Urinary bladder (tissue), 4 donors: Measurements from ENCODE around the gene CCRL2. TPM values are rescaled to one million over a fixed set of nuclear protein-coding genes. Genes with fewer than 3 reads are reported as not detected.

Source experiments
- DNase-seq: peaks from one replicate; pipeline ENCODE4 v3.0.0-alpha.2; 2015; ENCODE audit errors: extremely low spot score
- H3K27ac ChIP-seq: one replicate; pipeline ENCODE4 v1.5.1; 2013; ENCODE audit warnings: low read depth, mild to moderate bottlenecking, moderate library complexity
- H3K36me3 ChIP-seq: one replicate; pipeline ENCODE4 v1.6.1; 2013; ENCODE audit warnings: mild to moderate bottlenecking, moderate library complexity; ENCODE audit not compliant: insufficient read depth
- H3K4me1 ChIP-seq: one replicate; pipeline ENCODE4 v1.6.1; 2013; ENCODE audit warnings: mild to moderate bottlenecking, moderate library complexity; ENCODE audit not compliant: insufficient read depth
- H3K4me3 ChIP-seq: one replicate; pipeline ENCODE4 v1.5.1; 2013; ENCODE audit warnings: low read depth, low read length
- WGBS: extraction: QIAGEN DNeasy Blood & Tissue Kit; methylation state at CpG from one replicate; pipeline ENCODE4 v1.1.7; 2013; 5-methylcytosine and 5-hydroxymethylcytosine counted together
- polyA plus RNA-seq: library from polyadenylated mRNA; stranded (reverse); fragments of 200-250 nt; gene quantifications from one replicate; pipeline ENCODE4 v1.2.3, GENCODE V29; 2013
- total RNA-seq: library from RNA; depleted of rRNA; stranded (reverse); fragments of >200 nt; gene quantifications from one replicate; pipeline ENCODE4 v1.2.3, GENCODE V29; 2014
- donor health status: healthy with polysubstance abuse.
- donor health status: healthy.

Gene CCRL2
- total RNA-seq (2.5 TPM), polyA plus RNA-seq (1.6 TPM)

GRCh38 chr3:46406788-46407611, at the start of gene CCRL2, which contains the start of gene CCR5AS:
Gene CCRL2, plus strand, starts transcription at chr3:46407259. Its CDS starts 821 bp downstream, at chr3:46408080.
Gene CCR5AS, minus strand, starts transcription at chr3:46407066.
- DNase-seq: no peak
- Histone ChIP-seq H3K27ac (peak within 1 kb of the TSS; percentile 64), H3K4me1 (no peaks in the 10 kb centered on the region), H3K36me3 (no peaks in the 10 kb centered on the region), H3K4me3 (no peak within 1 kb of the TSS)
- 46% methylated on average over 20 of the region's 20 CpGs for WGBS

GRCh38 chr3:46358466-46358865, 48.6 kb upstream of the CCRL2 start:
- 75% methylated on average over 6 of the region's 6 CpGs for WGBS
- H3K36me3 ChIP-seq: no peaks in the 10 kb centered on the region
- no peak for DNase-seq
- no peak overlapping the region for H3K4me3 ChIP-seq
- no peak overlapping the region for H3K27ac ChIP-seq
- H3K4me1 ChIP-seq: no peaks in the 10 kb centered on the region

- no peak overlapping the region for H3K4me3 ChIP-seq
- H3K27ac ChIP-seq: no peak overlapping the region
Measured at GRCh38 chr3:46359733-46360493, 47.1 kb upstream of the CCRL2 start.

DNA sequence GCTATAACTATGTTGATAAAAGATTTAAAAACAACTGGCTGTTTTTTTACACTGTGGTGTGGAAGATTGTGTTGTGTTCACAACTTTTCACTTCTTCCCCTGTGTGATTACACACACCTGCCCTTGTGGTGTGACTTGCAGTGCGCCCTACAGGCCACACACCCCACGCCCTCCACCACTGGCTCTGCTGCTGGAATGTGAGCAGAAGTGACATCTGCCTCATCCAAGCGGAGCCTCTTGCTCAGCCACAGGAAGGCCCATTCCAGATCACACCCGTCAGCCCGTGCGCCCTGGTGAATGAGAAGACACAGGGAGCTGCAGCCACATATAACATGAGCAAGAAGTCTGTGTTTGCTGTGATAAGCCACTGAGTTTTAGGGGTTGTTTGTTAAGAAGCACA, 46.2 kb upstream of the CCRL2 start:
- Histone ChIP-seq H3K27ac (no peak overlapping the region), H3K4me1 (no peaks in the 10 kb centered on the region), H3K36me3 (no peaks in the 10 kb centered on the region), H3K4me3 (no peak overlapping the region)
- no peak for DNase-seq
- WGBS: 67% methylated on average over 6 of the region's 6 CpGs

More at GRCh38 chr3:46359733-46360493, 47.1 kb upstream of the CCRL2 start:
- 38% methylated on average over 11 of the region's 11 CpGs for WGBS
- DNase-seq: no peak
- Histone ChIP-seq H3K36me3 (no peaks in the 10 kb centered on the region), H3K4me1 (no peaks in the 10 kb centered on the region)

- DNase-seq: no peak
- 66% methylated on average over 8 of the region's 8 CpGs for WGBS
- H3K4me1 ChIP-seq: no peaks in the 10 kb centered on the region
- no peak overlapping the region for H3K27ac ChIP-seq
- H3K36me3 ChIP-seq: no peaks in the 10 kb centered on the region
- no peak overlapping the region for H3K4me3 ChIP-seq
Measured at GRCh38 chr3:46361408-46362283, 45.4 kb upstream of the CCRL2 start.

DNA sequence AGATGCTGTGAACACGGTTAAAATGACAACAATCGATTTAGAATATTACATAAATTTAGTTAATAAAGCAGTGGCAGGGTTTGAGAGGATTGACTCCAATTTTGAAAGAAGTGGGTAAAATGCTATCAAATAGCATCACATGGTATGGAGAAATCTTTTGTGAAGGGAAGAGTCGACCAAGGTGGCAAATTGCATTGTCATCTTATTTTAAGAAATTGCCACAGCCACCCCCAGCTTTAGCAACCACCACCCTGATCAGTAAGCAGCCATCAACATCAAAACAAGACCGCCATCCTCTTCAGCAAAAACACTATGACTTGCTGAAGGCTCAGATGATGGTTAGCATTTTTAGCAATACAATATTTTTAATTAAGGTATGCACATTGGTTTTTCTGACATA, 42.0 kb upstream of the CCRL2 start:
- H3K27ac ChIP-seq: no peak overlapping the region
- H3K4me1 ChIP-seq: no peaks in the 10 kb centered on the region
- no peak overlapping the region for H3K4me3 ChIP-seq
- H3K36me3 ChIP-seq: no peaks in the 10 kb centered on the region
- DNase-seq: no peak
- 86% methylated on average over 4 of the region's 4 CpGs for WGBS

GRCh38 chr3:46365737-46366524, 41.1 kb upstream of the CCRL2 start:
- Histone ChIP-seq H3K27ac (no peak overlapping the region), H3K36me3 (no peaks in the 10 kb centered on the region), H3K4me3 (no peak overlapping the region), H3K4me1 (no peaks in the 10 kb centered on the region)
- DNase-seq: no peak
- 93% methylated on average over 5 of the region's 5 CpGs for WGBS

DNA sequence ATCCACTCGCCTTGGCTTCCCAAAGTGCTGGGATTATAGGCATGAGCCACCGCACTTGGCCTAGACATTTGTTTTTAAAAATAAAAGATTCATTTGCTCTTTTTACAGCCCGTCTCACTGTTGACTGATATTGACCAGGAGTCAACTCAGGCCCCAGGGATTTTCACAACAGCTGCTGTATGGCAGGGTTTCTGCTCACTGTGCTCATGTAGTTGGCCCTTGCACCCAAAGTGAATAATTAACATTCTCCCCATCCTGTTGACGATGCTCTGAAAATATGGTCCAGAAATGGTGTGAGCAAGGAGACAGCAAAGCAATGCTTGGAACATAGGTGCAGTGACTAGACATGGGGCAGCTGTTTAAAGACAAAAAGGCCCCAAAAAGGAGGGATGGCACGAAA, 39.2 kb upstream of the CCRL2 start:
- Histone ChIP-seq H3K4me3 (no peak overlapping the region), H3K27ac (no peak overlapping the region), H3K36me3 (no peaks in the 10 kb centered on the region), H3K4me1 (no peaks in the 10 kb centered on the region)
- DNase-seq: no peak
- 72% methylated on average over 5 of the region's 5 CpGs for WGBS

- no peaks in the 10 kb centered on the region for H3K36me3 ChIP-seq
- H3K4me3 ChIP-seq: no peak overlapping the region
- no peak for DNase-seq
- H3K4me1 ChIP-seq: no peaks in the 10 kb centered on the region
- H3K27ac ChIP-seq: no peak overlapping the region
- 70% methylated on average over 7 of the region's 7 CpGs for WGBS
Measured at GRCh38 chr3:46368569-46368968, 38.5 kb upstream of the CCRL2 start.

DNA sequence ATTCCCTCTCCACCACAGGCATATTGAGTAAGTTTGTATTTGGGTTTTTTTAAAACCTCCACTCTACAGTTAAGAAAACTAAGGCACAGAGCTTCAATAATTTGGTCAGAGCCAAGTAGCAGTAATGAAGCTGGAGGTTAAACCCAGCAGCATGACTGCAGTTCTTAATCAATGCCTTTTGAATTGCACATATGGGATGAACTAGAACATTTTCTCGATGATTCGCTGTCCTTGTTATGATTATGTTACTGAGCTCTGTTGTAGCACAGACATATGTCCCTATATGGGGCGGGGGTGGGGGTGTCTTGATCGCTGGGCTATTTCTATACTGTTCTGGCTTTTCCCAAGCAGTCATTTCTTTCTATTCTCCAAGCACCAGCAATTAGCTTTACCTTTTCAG, 37.9 kb upstream of the CCRL2 start:
- H3K36me3 ChIP-seq: no peaks in the 10 kb centered on the region
- WGBS: 85% methylated on average over 4 of the region's 4 CpGs
- H3K4me1 ChIP-seq: no peaks in the 10 kb centered on the region
- DNase-seq: no peak
- H3K27ac ChIP-seq: no peak overlapping the region
- no peak overlapping the region for H3K4me3 ChIP-seq

- 74% methylated on average over 6 of the region's 6 CpGs for WGBS
- no peaks in the 10 kb centered on the region for H3K36me3 ChIP-seq
- H3K4me1 ChIP-seq: no peaks in the 10 kb centered on the region
- no peak overlapping the region for H3K4me3 ChIP-seq
- H3K27ac ChIP-seq: no peak overlapping the region
- DNase-seq: no peak
Measured at GRCh38 chr3:46369675-46370132, 37.4 kb upstream of the CCRL2 start.

GRCh38 chr3:46370839-46371518, 36.1 kb upstream of the CCRL2 start, which contains the start of gene CCR5:
Gene CCR5, plus strand, starts transcription at chr3:46370946. Its CDS starts 1,957 bp downstream, at chr3:46372903.
- WGBS: 32% methylated on average over 5 of the region's 5 CpGs

More at GRCh38 chr3:46370839-46371518, 36.1 kb upstream of the CCRL2 start, which contains the start of gene CCR5:
- H3K4me1 ChIP-seq: no peaks in the 10 kb centered on the region
- DNase-seq: no peak
- H3K36me3 ChIP-seq: no peaks in the 10 kb centered on the region
- H3K4me3 ChIP-seq: no peak within 1 kb of the TSS
- H3K27ac ChIP-seq: no peak within 1 kb of the TSS
